ENCODE results near the gene RCC2. TPM values are rescaled to one million over a fixed set of nuclear protein-coding genes. Genes with fewer than 3 reads are reported as not detected.
"Not testable (repeated sequence)": the region's sequence is repeated elsewhere in the genome, so short reads cannot be mapped to it uniquely, and the experiment has no call there.

The RCC2 gene
- polyA plus RNA-seq, 1 of the 3 experiments (the other 2 are of a cell fraction) = 53.8 TPM

GRCh38 chr1:17407786-17408514 lies 31.5 kb downstream of the RCC2 start:
- H3F3A ChIP-seq (replicated peaks; ENCODE audit: insufficient read depth); H3K4me3 ChIP-seq (ENCODE audit: low read depth in 2 of 2, low read length in 1 of 2); H3K9me2 ChIP-seq; H3K4me1 ChIP-seq (ENCODE audit: control insufficient read depth in 1 of 2, insufficient read depth in 2 of 2, low read depth in 1 of 2, low read length in 1 of 2); H3K9ac ChIP-seq; H3K79me2 ChIP-seq (ENCODE audit: insufficient read depth); H4K20me1 ChIP-seq (ENCODE audit: insufficient read depth); H3K27ac ChIP-seq (ENCODE audit: low read depth in 2 of 2, low read length in 1 of 2); DNase-seq; H2AFZ ChIP-seq (ENCODE audit: low read depth); POLR2A ChIA-PET; H3K27me3 ChIP-seq (ENCODE audit: insufficient read depth); H3K4me2 ChIP-seq; H3K9me3 ChIP-seq: not testable (repeated sequence)
- 98% methylated on average over 25 of the region's 30 CpGs for WGBS (ENCODE audit: low lambda C conversion rate)
- CTCF ChIA-PET = interaction anchor here (0.6 kb wide), 1 partner anchor 400 kb away, joined by 3 read pairs; no protein-coding TSS in a partner anchor
- H3K36me3 ChIP-seq (replicated peaks in 1 of 2; ENCODE audit: control insufficient read depth in 1 of 2, insufficient read depth in 2 of 2, low read length in 1 of 2) = peaks cover 31 to 58% of the 10 kb centered on the region in 2 experiments

- POLR2A ChIA-PET = not testable (repeated sequence)
Measured at GRCh38 chr1:17406760-17407475, 32.6 kb downstream of the RCC2 start.

GRCh38 chr1:17405898-17406759 lies 33.3 kb downstream of the RCC2 start:
- no peaks in the 10 kb centered on the region for H3K79me2 ChIP-seq (ENCODE audit: insufficient read depth)
- H3K9ac ChIP-seq = no peak overlapping the region
- POLR2A ChIA-PET = interaction anchor here (0.7 kb wide), 1 partner anchor 695 kb away, joined by 3 read pairs; no protein-coding TSS in a partner anchor
- H3F3A ChIP-seq (replicated peaks; ENCODE audit: insufficient read depth) = peaks cover 6% of the 10 kb centered on the region
- CTCF ChIA-PET = interaction anchor here (0.6 to 2.8 kb wide), 29 partner anchors 8 to 344 kb away, joined by 3 to 11 read pairs (median 3); no protein-coding TSS in a partner anchor
- H3K4me1 ChIP-seq (ENCODE audit: control insufficient read depth in 1 of 2, insufficient read depth in 2 of 2, low read depth in 1 of 2, low read length in 1 of 2) = peaks cover 0 to 8% of the 10 kb centered on the region in 2 experiments; a peak in 1 of 4 replicates
- no peak overlapping the region for H3K4me2 ChIP-seq
- peaks cover 6% of the 10 kb centered on the region; the same call in 1 of the 2 replicates for H4K20me1 ChIP-seq (ENCODE audit: insufficient read depth)
- H3K9me3 ChIP-seq = no peaks in the 10 kb centered on the region
- no peaks in the 10 kb centered on the region for H3K9me2 ChIP-seq
- H3K27ac ChIP-seq (ENCODE audit: low read depth in 2 of 2, low read length in 1 of 2) = no peak overlapping the region; a peak in 1 of 4 replicates
- peak; percentile 90 for DNase-seq
- TF ChIP-seq SMC3 (IDR thresholded peaks at IDR 0.05; ENCODE audit: low read depth, low read length) = peak; percentile 70; the same call in 1 of the 2 replicates
- TF ChIP-seq MXI1 (IDR thresholded peaks at IDR 0.05; ENCODE audit: low read depth, low read length) = no peak
- TF ChIP-seq YY1 (IDR thresholded peaks at IDR 0.05; ENCODE audit: low read depth) = no peak
- peak; percentile 10; the same call in 1 of the 2 replicates for TF ChIP-seq SIN3A (IDR thresholded peaks at IDR 0.05; ENCODE audit: borderline replicate concordance, low read depth, low read length)
- TF ChIP-seq CTCF (IDR thresholded peaks at IDR 0.05) = peak; percentile 81
- TF ChIP-seq RFX5 (IDR thresholded peaks at IDR 0.05; ENCODE audit: low read length) = no peak
- no peak for TF ChIP-seq TCF12 (IDR thresholded peaks at IDR 0.05)
- TF ChIP-seq RAD21 (IDR thresholded peaks at IDR 0.05; ENCODE audit: low read length) = peak; percentile 71
- TF ChIP-seq FOXJ3 (CRISPR knock-in tag; IDR thresholded peaks at IDR 0.05) = no peak
- TF ChIP-seq IRF3 (IDR thresholded peaks at IDR 0.05; ENCODE audit: low read depth, low read length) = no peak
- H3K36me3 ChIP-seq (replicated peaks in 1 of 2; ENCODE audit: control insufficient read depth in 1 of 2, insufficient read depth in 2 of 2, low read length in 1 of 2) = peaks cover 14 to 40% of the 10 kb centered on the region in 2 experiments
- no peaks in the 10 kb centered on the region for H3K27me3 ChIP-seq (ENCODE audit: insufficient read depth)
- 46% methylated on average over 11 of the region's 15 CpGs for WGBS (ENCODE audit: low lambda C conversion rate)
- H3K4me3 ChIP-seq (ENCODE audit: low read depth in 2 of 2, low read length in 1 of 2) = no peak overlapping the region
- no peak overlapping the region for H2AFZ ChIP-seq (ENCODE audit: low read depth)

More at GRCh38 chr1:17406760-17407475, 32.6 kb downstream of the RCC2 start:
- DNase-seq; H3K79me2 ChIP-seq (ENCODE audit: insufficient read depth); H3K9ac ChIP-seq; H2AFZ ChIP-seq (ENCODE audit: low read depth); H3K4me2 ChIP-seq; H3K9me3 ChIP-seq; H3F3A ChIP-seq (replicated peaks; ENCODE audit: insufficient read depth); H3K27ac ChIP-seq (ENCODE audit: low read depth in 2 of 2, low read length in 1 of 2); H3K27me3 ChIP-seq (ENCODE audit: insufficient read depth); H4K20me1 ChIP-seq (ENCODE audit: insufficient read depth); H3K9me2 ChIP-seq; H3K4me3 ChIP-seq (ENCODE audit: low read depth in 2 of 2, low read length in 1 of 2); H3K4me1 ChIP-seq (ENCODE audit: control insufficient read depth in 1 of 2, insufficient read depth in 2 of 2, low read depth in 1 of 2, low read length in 1 of 2): not testable (repeated sequence)
- WGBS (ENCODE audit: low lambda C conversion rate) = 91% methylated on average over 16 of the region's 16 CpGs
- H3K36me3 ChIP-seq (replicated peaks in 1 of 2; ENCODE audit: control insufficient read depth in 1 of 2, insufficient read depth in 2 of 2, low read length in 1 of 2) = peaks cover 22 to 47% of the 10 kb centered on the region in 2 experiments
- CTCF ChIA-PET = interaction anchor here (0.6 to 2.5 kb wide), 16 partner anchors 10 to 344 kb away, joined by 3 to 11 read pairs (median 4); no protein-coding TSS in a partner anchor
